ENCODE data around the gene LYST.

Gene LYST

DNA sequence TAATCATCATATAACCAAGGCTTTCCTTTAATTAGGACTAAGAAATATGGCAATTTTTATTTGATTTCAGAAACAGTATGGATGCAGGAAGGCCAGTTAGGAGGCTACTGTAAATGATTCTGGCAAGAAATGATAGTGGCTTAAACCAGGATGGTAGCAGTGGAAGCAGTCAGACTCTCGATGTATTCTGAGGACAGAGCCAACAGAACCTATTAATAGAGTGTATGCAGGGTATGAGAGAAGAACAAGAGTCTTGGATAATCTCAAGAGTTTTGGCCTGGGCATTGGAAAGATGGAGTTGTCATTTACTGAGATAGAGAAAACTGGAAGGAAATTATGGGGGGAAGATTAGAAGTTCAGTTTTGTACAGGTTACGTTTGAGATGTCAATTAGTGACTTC, 143.8 kb downstream of the LYST start:
- no peak for DNase-seq (ENCODE audit: extremely low read depth in 1 of 2, low read depth in 1 of 2)

DNA sequence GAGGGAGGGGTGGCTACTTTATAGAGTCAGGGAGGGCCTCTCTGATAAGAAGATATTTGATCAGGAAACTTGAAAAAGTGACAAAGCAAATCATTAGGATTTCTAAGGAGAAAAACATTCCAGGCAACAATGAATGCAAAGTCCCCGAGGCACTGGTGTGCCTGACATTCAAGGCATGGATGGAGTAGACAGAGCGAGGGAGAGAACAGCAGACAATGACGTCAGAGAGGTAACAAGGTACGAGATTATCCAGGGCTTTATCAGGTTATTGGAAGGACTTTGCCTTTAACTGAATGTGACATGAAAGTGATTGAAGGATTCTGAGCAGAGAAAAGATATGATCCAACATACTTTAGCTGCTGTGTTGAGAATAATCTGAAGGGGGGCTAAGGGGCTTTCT, 144.7 kb downstream of the LYST start:
- DNase-seq (ENCODE audit: extremely low read depth in 1 of 2, low read depth in 1 of 2), result no peak

DNA sequence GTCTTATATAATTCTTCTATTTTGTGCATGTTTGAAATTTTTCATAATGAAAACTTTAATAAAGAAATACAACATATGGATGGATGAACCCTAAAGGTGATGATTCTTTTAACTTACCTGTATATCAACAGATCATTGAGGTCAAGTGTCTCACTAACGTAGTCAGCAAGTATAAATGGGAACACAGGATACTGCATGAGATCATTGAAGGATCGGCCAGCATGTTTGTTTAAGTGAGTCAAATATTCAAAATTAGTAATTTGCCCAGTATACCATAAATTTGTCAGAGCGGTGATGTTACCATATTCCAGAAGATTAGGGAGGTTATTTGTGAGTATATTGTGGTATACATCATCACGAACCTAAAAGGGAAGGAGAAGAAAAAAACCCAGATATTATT, 146.2 kb downstream of the LYST start:
- no peak for DNase-seq (ENCODE audit: extremely low read depth in 1 of 2, low read depth in 1 of 2)

GRCh38 chr1:235714205-235714897, 152.4 kb downstream of the LYST start:
- no peak for DNase-seq (ENCODE audit: extremely low read depth in 1 of 2, low read depth in 1 of 2)

DNA sequence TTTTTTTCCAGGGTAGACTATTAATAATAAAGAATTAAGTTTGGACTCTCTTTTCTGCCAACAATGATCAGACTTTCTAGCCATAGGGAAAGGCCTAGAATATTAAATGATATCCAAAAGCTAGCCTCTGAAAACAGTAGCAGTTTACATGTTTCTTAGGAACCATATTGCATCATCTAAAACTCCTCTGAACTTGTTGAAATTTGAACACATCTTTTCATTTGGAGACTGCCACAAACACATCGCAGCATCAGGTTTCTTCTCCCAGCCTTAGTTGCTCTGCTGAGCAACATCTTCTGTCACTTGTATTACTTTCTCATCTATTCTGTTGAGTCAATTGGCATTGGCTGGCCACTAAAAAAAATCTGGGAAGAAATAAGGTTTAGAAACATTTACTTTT, 153.9 kb downstream of the LYST start:
- DNase-seq (ENCODE audit: extremely low read depth in 1 of 2, low read depth in 1 of 2), result no peak

- DNase-seq (ENCODE audit: extremely low read depth in 1 of 2, low read depth in 1 of 2), result no peak
Measured at GRCh38 chr1:235710687-235711086, 156.0 kb downstream of the LYST start.

GRCh38 chr1:235709018-235709417, 157.7 kb downstream of the LYST start:
- no peak for DNase-seq (ENCODE audit: extremely low read depth in 1 of 2, low read depth in 1 of 2)

DNA sequence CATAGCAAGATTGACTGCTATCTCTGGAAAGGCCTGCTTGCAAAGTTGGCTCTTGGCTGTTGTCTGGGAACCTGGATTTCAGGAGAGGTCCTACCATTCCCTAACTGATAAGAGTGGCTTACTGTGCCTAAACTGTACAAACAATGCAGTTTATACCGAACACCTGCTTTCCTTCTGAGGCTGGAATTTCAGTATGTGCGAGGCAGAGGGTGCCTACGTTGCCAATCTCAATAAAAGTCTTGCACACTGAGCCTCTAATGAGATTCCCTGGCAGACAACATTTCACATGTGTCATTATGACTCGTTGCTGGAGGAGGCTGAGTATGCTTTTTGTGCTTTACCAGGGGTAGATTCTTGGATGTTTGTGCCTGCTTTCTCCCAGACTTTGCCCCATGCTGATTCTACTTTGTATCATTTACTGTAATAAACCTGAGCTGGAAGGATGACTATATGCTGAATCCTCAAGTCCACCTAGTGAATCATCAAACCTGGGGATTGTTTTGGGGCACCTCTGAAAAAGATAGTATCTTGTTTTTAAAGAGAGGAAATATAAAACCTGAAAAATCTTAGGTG, 158.2 kb downstream of the LYST start:
- no peak for DNase-seq (ENCODE audit: extremely low read depth in 1 of 2, low read depth in 1 of 2)

DNA sequence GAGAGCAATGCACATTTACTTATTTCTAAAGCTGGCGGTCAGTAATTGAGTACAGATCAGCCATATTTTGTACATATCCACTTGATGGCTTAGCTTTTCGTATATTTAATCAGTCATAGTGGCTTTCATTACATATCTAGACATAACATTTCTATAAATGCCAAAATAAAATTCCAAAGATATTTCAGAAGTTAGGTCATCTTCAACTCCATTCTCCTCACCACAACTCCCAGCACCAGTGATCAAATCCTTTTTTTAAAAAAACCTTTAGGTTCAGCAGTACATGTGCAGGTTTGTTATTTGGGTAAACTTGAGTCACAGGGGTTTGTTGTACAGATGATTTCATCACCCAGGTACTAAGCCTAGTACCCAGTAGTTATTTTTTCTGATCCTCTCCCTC, 163.2 kb downstream of the LYST start:
- no peak for DNase-seq (ENCODE audit: extremely low read depth in 1 of 2, low read depth in 1 of 2)

DNA sequence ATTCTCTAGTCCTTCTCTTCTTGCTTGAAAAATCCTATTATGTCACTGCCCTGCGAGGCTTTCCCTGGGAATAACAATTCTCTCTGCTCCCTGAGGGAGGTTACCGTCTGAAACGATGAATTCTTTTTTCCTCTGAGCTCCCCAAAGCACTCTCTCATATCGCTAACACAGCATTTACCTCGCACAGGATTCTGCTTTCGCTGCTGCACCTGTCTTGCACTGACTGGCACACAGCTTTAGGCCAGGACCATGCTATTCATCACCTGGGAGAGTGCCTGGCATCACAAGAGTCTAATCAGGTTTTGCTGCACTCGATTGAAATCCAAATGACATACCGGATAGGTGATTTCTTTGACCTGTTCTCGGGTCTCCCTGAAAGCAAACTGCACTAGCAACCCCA, 164.3 kb downstream of the LYST start:
- no peak for DNase-seq (ENCODE audit: extremely low read depth in 1 of 2, low read depth in 1 of 2)

- DNase-seq (ENCODE audit: extremely low read depth in 1 of 2, low read depth in 1 of 2), result no peak
Measured at GRCh38 chr1:235697508-235697907, 169.2 kb downstream of the LYST start.

GRCh38 chr1:235689356-235689755, 177.3 kb downstream of the LYST start:
- no peak for DNase-seq (ENCODE audit: extremely low read depth in 1 of 2, low read depth in 1 of 2)

DNA sequence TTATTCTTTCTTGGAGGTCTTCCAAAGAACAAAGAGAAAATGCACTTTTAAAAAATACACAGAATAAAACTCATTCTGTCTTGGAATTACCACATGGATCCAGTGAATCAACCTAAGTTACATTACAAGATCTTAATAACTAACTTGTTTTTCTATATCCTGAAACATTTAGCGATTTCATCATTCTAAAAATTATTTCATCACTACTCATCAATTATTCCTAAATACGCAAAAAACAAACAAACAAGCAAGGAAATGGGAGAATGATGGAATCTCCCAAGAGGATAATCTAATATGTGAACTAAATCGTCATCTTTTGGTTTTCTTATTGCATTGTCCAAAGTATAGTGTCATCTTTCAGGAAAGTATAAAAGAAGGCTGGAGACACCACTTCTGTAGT, 178.6 kb downstream of the LYST start:
- DNase-seq (ENCODE audit: extremely low read depth in 1 of 2, low read depth in 1 of 2), result no peak

GRCh38 chr1:235683653-235684052, 183.1 kb downstream of the LYST start:
- DNase-seq (ENCODE audit: extremely low read depth in 1 of 2, low read depth in 1 of 2), result no peak

- DNase-seq (ENCODE audit: extremely low read depth in 1 of 2, low read depth in 1 of 2), result no peak
Measured at GRCh38 chr1:235682216-235682615, 184.5 kb downstream of the LYST start.

- DNase-seq (ENCODE audit: extremely low read depth in 1 of 2, low read depth in 1 of 2), result no peak
Measured at GRCh38 chr1:235679644-235680043, 187.1 kb downstream of the LYST start.

GRCh38 chr1:235679005-235679404, 187.7 kb downstream of the LYST start:
- no peak for DNase-seq (ENCODE audit: extremely low read depth in 1 of 2, low read depth in 1 of 2)

GRCh38 chr1:235675152-235675890, 191.4 kb downstream of the LYST start:
- no peak for DNase-seq (ENCODE audit: extremely low read depth in 1 of 2, low read depth in 1 of 2)

DNA sequence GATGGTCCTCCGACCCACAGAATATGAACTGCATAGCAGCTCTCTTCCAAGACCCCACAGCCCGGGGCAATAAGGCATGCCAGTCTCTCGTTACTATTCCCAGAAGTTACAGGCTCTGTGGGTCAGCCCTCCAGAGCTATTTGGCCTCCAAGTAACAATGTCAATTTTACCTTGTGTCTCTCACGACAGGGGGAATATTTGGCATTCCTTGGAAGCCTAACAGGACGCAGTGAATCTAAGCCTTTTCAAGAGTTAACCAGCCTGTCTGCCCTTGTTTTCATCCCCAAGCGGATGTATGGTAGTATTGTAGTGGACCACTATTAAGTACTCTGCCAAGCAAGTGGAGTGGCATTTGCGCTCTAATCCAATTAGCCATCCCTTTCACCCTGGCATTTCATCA, 192.7 kb downstream of the LYST start:
- DNase-seq (ENCODE audit: extremely low read depth in 1 of 2, low read depth in 1 of 2), result no peak

GRCh38 chr1:235671992-235672391, 194.7 kb downstream of the LYST start:
- no peak for DNase-seq (ENCODE audit: extremely low read depth in 1 of 2, low read depth in 1 of 2)

GRCh38 chr1:235670157-235670776, 196.4 kb downstream of the LYST start:
- DNase-seq (ENCODE audit: extremely low read depth in 1 of 2, low read depth in 1 of 2), result no peak

GRCh38 chr1:235669277-235669676, 197.4 kb downstream of the LYST start:
- no peak for DNase-seq (ENCODE audit: extremely low read depth in 1 of 2, low read depth in 1 of 2)
